Measurements from ENCODE around the gene ATAD3B. TPM values are rescaled to one million over a fixed set of nuclear protein-coding genes. Genes with fewer than 3 reads are reported as not detected.
"Not testable (repeated sequence)": the region's sequence is repeated elsewhere in the genome, so short reads cannot be mapped to it uniquely, and the experiment has no call there.

The ATAD3B gene
- total RNA-seq, 1 experiment from 2014 or later, result 62.9 TPM

DNA sequence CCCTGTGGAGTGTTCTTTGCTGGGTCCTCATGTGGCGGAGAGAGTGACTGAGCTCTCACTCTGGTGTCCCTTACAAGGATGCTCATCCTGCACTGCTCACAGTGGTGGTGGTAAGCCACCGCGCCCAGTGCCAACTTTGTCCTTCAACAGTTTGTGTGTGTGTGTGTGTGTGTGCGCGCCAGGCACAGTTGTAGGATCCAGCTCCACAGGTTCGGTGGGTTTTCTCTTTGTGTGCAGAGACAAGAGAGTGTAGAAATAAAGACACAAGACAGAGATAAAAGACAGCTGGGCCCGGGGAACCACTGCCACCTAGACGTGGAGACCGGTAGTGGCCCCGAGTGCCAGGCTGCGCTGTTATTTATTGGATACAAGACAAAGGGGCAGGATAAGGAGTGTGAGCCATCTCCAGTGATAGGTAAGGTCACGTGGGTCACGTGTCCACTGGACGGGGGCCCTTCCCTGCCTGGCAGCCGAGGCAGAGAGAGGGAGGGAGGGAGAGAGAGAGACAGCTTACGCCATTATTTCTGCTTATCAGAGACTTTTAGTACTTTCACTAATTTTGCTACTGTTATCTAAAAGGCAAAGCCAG, 33.3 kb downstream of the ATAD3B start:
- intact Hi-C loops (cut with micrococcal nuclease), result loop anchor here (1.0 kb wide), 1 partner anchor 130 kb away; the partner anchor contains the start of gene AURKAIP1
- Histone ChIP-seq H3K4me1 (ENCODE audit: control insufficient read depth in 1 of 2, insufficient read depth in 2 of 2, low read length in 2 of 2) (peaks cover 8 to 19% of the 10 kb centered on the region in 2 experiments), H3K27ac (ENCODE audit: low read depth, low read length) (peak overlapping the region; percentile 61), H3K4me2 (ENCODE audit: low read length) (peak overlapping the region; percentile 51)
- H3K27me3 ChIP-seq (ENCODE audit: insufficient read depth, low read length); BruUV-seq (replicated peaks); H2AFZ ChIP-seq (ENCODE audit: low read depth, low read length, poor library complexity, severe bottlenecking); H3K9me2 ChIP-seq (ENCODE audit: insufficient read depth); H3K4me3 ChIP-seq (replicated peaks in 1 of 2; ENCODE audit: low read depth in 1 of 2, low read length in 2 of 2); H3K9ac ChIP-seq (ENCODE audit: low read length); H3K9me3 ChIP-seq (ENCODE audit: control insufficient read depth in 1 of 2, insufficient read depth in 1 of 2, low read depth in 1 of 2, low read length in 2 of 2); H3K79me2 ChIP-seq (ENCODE audit: insufficient read depth, low read length); H3K36me3 ChIP-seq (ENCODE audit: control insufficient read depth in 1 of 2, insufficient read depth in 2 of 2, low read length in 2 of 2); H4K20me1 ChIP-seq (ENCODE audit: insufficient read depth): not testable (repeated sequence)
- DNase-seq (ENCODE audit: low read depth, low spot score) (peak; percentile 50), ATAC-seq (peak; percentile 81)
- RAD21 ChIA-PET (ENCODE audit: low non-redundant PET in 1 of 2, low total read pairs in 2 of 2, uncharacterized antibody in 2 of 2, unreplicated experiment in 2 of 2), result interaction anchor here in 1 of 2 experiments (0.6 kb wide), 1 partner anchor 124 kb away, joined by 3 read pairs; no protein-coding TSS in a partner anchor
- TF ChIP-seq, protein P1, sequence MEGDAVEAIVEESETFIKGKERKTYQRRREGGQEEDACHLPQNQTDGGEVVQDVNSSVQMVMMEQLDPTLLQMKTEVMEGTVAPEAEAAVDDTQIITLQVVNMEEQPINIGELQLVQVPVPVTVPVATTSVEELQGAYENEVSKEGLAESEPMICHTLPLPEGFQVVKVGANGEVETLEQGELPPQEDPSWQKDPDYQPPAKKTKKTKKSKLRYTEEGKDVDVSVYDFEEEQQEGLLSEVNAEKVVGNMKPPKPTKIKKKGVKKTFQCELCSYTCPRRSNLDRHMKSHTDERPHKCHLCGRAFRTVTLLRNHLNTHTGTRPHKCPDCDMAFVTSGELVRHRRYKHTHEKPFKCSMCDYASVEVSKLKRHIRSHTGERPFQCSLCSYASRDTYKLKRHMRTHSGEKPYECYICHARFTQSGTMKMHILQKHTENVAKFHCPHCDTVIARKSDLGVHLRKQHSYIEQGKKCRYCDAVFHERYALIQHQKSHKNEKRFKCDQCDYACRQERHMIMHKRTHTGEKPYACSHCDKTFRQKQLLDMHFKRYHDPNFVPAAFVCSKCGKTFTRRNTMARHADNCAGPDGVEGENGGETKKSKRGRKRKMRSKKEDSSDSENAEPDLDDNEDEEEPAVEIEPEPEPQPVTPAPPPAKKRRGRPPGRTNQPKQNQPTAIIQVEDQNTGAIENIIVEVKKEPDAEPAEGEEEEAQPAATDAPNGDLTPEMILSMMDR (IDR thresholded peaks at IDR 0.05 in 2 of 3, conservative IDR thresholded peaks at IDR 0.05 in 1 of 3; ENCODE audit: borderline replicate concordance in 1 of 3, insufficient read depth in 1 of 3, low read depth in 2 of 3, low read length in 2 of 3), result peak; percentile 58 to 71 (median 65)
- peak; percentile 71 for TF ChIP-seq RAD21 (IDR thresholded peaks at IDR 0.05; ENCODE audit: low read depth)
- POLR2A ChIA-PET, result interaction anchor here (1.2 kb wide), 1 partner anchor 106 kb away, joined by 3 read pairs; the partner anchor contains the start of gene CCNL2
- CTCF ChIA-PET, result interaction anchor here (0.7 to 1.9 kb wide), 7 partner anchors 34 to 200 kb away, joined by 3 to 10 read pairs (median 3); partner anchors contain the start of genes AURKAIP1, CCNL2 and MRPL20

GRCh38 chr1:1505366-1505798, 33.8 kb downstream of the ATAD3B start:
- H3K9me3 ChIP-seq (ENCODE audit: control insufficient read depth in 1 of 2, insufficient read depth in 1 of 2, low read depth in 1 of 2, low read length in 2 of 2); H3K4me3 ChIP-seq (replicated peaks in 1 of 2; ENCODE audit: low read depth in 1 of 2, low read length in 2 of 2): not testable (repeated sequence)

More at GRCh38 chr1:1505366-1505798, 33.8 kb downstream of the ATAD3B start:
- H3K9me2 ChIP-seq (ENCODE audit: insufficient read depth); DNase-seq (ENCODE audit: low read depth, low spot score); H3K79me2 ChIP-seq (ENCODE audit: insufficient read depth, low read length); H3K27me3 ChIP-seq (ENCODE audit: insufficient read depth, low read length); H4K20me1 ChIP-seq (ENCODE audit: insufficient read depth); H3K36me3 ChIP-seq (ENCODE audit: control insufficient read depth in 1 of 2, insufficient read depth in 2 of 2, low read length in 2 of 2); H2AFZ ChIP-seq (ENCODE audit: low read depth, low read length, poor library complexity, severe bottlenecking); H3K9ac ChIP-seq (ENCODE audit: low read length): not testable (repeated sequence)
- intact Hi-C loops (cut with micrococcal nuclease), result loop anchor here (1.0 kb wide), 1 partner anchor 130 kb away; the partner anchor contains the start of gene AURKAIP1
- peaks cover 9 to 19% of the 10 kb centered on the region in 2 experiments for H3K4me1 ChIP-seq (ENCODE audit: control insufficient read depth in 1 of 2, insufficient read depth in 2 of 2, low read length in 2 of 2)
- TSS peak; percentile 84 for BruUV-seq (replicated peaks)
- ChIA-PET POLR2A (interaction anchor here (1.2 kb wide), 1 partner anchor 106 kb away, joined by 3 read pairs; the partner anchor contains the start of gene CCNL2), RAD21 (ENCODE audit: low non-redundant PET in 1 of 2, low total read pairs in 2 of 2, uncharacterized antibody in 2 of 2, unreplicated experiment in 2 of 2) (interaction anchor here in 1 of 2 experiments (0.6 kb wide), 2 partner anchors 124 to 328 kb away, joined by 3 read pairs; no protein-coding TSS in a partner anchor), CTCF (interaction anchor here (0.5 to 1.9 kb wide), 6 partner anchors 64 to 189 kb away, joined by 3 to 10 read pairs (median 3); partner anchors contain the start of genes AURKAIP1 and CCNL2)
- peak overlapping the region; percentile 51 for H3K4me2 ChIP-seq (ENCODE audit: low read length)
- TF ChIP-seq, protein P1 (IDR thresholded peaks at IDR 0.05 in 2 of 3, conservative IDR thresholded peaks at IDR 0.05 in 1 of 3; ENCODE audit: borderline replicate concordance in 1 of 3, insufficient read depth in 1 of 3, low read depth in 2 of 3, low read length in 2 of 3), result peak in 2 of 3 experiments; percentile 8 to 22; a peak in 2 of 6 replicates
- peak overlapping the region; percentile 61 for H3K27ac ChIP-seq (ENCODE audit: low read depth, low read length)
- ATAC-seq, result peak; percentile 80
